ENCODE results near the gene APOL1.
A peak's percentile ranks its signal among the peaks of the same experiment; 100 is the strongest.
"Not testable (repeated sequence)": the region's sequence is repeated elsewhere in the genome, so short reads cannot be mapped to it uniquely, and the experiment has no call there.

Gene APOL1

GRCh38 chr22:36271951-36272350 lies 19.0 kb downstream of the APOL1 start:
- not testable (repeated sequence) for DNase-seq

- no peak for DNase-seq
Observed at GRCh38 chr22:36274531-36274930, 21.6 kb downstream of the APOL1 start.

- peak; percentile 23 to 67 (median 54) for DNase-seq
Observed at GRCh38 chr22:36277482-36278291, 24.8 kb downstream of the APOL1 start.

GRCh38 chr22:36279219-36279666 lies 26.3 kb downstream of the APOL1 start:
- DNase-seq, result no peak

GRCh38 chr22:36280379-36280778 lies 27.4 kb downstream of the APOL1 start:
- no peak for DNase-seq

GRCh38 chr22:36281781-36282327 lies 28.9 kb downstream of the APOL1 start:
- no peak for DNase-seq

- no peak for DNase-seq
Observed at GRCh38 chr22:36282328-36282831, 29.4 kb downstream of the APOL1 start.

- no peak for DNase-seq
Observed at GRCh38 chr22:36284171-36284571, 31.2 kb downstream of the APOL1 start.

- DNase-seq, result no peak
Observed at GRCh38 chr22:36285017-36285416, 32.1 kb downstream of the APOL1 start.

- no peak for DNase-seq
Observed at GRCh38 chr22:36285545-36285944, 32.6 kb downstream of the APOL1 start.

GRCh38 chr22:36286096-36286957 lies 33.4 kb downstream of the APOL1 start:
- peak; percentile 20 to 69 (median 52) for DNase-seq

GRCh38 chr22:36287881-36288515 lies 35.1 kb downstream of the APOL1 start:
- no peak for DNase-seq

GRCh38 chr22:36288571-36289405 lies 35.9 kb downstream of the APOL1 start:
- no peak for DNase-seq

- no peak for DNase-seq
Observed at GRCh38 chr22:36289406-36289870, 36.5 kb downstream of the APOL1 start.

- peak; percentile 15 to 70 (median 46) for DNase-seq
Observed at GRCh38 chr22:36289948-36290371, 37.0 kb downstream of the APOL1 start.

GRCh38 chr22:36290391-36291075 lies 37.6 kb downstream of the APOL1 start:
- not testable (repeated sequence) for DNase-seq

GRCh38 chr22:36291831-36292740 lies 39.2 kb downstream of the APOL1 start:
- DNase-seq, result no peak

- DNase-seq, result no peak
Observed at GRCh38 chr22:36292823-36293530, 40.0 kb downstream of the APOL1 start.

- no peak for DNase-seq
Observed at GRCh38 chr22:36293606-36294292, 40.8 kb downstream of the APOL1 start.

All from stimulated activated naive CD4-positive, alpha-beta T cell (primary cell).